ENCODE results near the gene TIMM22. TPM values are rescaled to one million over a fixed set of nuclear protein-coding genes. Genes with fewer than 3 reads are reported as not detected.

Gene TIMM22
- total and polyA plus RNA-seq, 2 donors (not counting 3 experiments of a cell fraction or from before 2014, with no cell fraction given), result 19.0 to 19.6 TPM

DNA sequence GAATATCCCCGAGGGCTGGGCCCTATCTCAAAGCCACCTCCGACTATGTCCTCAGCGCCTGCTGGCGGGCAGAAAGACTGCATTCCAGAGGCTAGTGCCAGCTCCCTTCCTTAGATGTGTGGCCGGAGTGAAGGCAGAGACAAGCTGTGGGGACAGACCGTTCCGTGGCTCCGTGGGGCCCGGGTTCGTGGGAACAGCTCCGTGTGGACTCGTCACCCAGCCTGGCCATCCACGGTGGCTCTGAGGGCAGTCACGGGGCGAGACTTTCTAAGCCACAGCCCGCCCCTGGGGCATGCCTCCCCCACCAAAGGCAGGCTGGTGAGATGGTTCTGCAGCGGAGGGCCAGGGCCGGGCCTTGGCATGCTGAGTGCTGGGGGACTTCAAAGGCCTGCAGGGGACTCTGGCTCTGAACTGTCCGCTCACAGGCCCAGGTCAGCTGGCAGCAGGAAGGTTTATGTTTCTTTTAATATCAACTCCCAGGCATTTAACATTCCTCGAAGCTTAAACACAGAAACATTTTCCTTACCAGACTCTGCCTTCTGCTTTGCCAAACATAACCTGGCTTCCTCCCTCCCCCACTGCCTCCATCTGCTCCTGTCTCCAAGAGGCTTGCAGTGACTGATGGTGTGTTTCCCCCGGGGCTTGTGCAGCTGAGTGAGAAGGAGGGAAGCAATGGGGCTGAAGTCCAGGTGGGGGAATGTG is 50.4 kb downstream of the TIMM22 start:
- BruUV-seq (replicated peaks), result no TSS peak
- dilution Hi-C loops (cut with MboI; ENCODE audit: extremely low pct_ligation_motif_present, low sequenced_read_pairs), result no loop called here
- Histone ChIP-seq H3K4me1 (ENCODE audit: control insufficient read depth, extremely low read depth, insufficient read depth, low read length) (peaks cover 14% of the 10 kb centered on the region), H3K27ac (ENCODE audit: insufficient read depth, low read depth, low read length) (no peak overlapping the region), H3K79me2 (ENCODE audit: control insufficient read depth, insufficient read depth, low read length) (peaks cover 5% of the 10 kb centered on the region), H3K4me3 (replicated peaks in 1 of 3; ENCODE audit: insufficient read depth in 1 of 3, low read depth in 1 of 3, low read length in 3 of 3) (no peak overlapping the region), H3K9me1 (replicated peaks; ENCODE audit: control insufficient read depth, extremely low read depth, insufficient read depth, low read length) (no peaks in the 10 kb centered on the region), H3K36me3 (ENCODE audit: control insufficient read depth in 2 of 2, extremely low read depth in 1 of 2, insufficient read depth in 2 of 2, low read length in 2 of 2) (peaks cover 0 to 2% of the 10 kb centered on the region in 2 experiments), H2AFZ (ENCODE audit: low read depth, low read length) (no peak overlapping the region), H3K9ac (replicated peaks; ENCODE audit: extremely low read depth, insufficient read depth, low read length) (no peak overlapping the region), H3K4me2 (ENCODE audit: insufficient read depth, low read length) (no peak overlapping the region), H3K27me3 (ENCODE audit: control insufficient read depth in 2 of 2, insufficient read depth in 2 of 2, low read length in 2 of 2) (no peaks in the 10 kb centered on the region), H3K9me3 (replicated peaks; ENCODE audit: control insufficient read depth, insufficient read depth, low read length) (no peaks in the 10 kb centered on the region), H4K20me1 (replicated peaks; ENCODE audit: control insufficient read depth, extremely low read depth, insufficient read depth, low read length) (no peaks in the 10 kb centered on the region)
- no peak for FAIRE-seq
- ChIA-PET POLR2A (no interaction called here), CTCF (interaction anchor here (2.3 to 2.5 kb wide), 2 partner anchors 9 to 11 kb away, joined by 15 to 21 read pairs; no protein-coding TSS in a partner anchor)
- intact Hi-C loops (cut with micrococcal nuclease), result no loop called here
- no peak for TF ChIP-seq JUN (IDR thresholded peaks at IDR 0.05; ENCODE audit: borderline replicate concordance, insufficient read depth, insufficient read length, low read depth)
- DNase-seq (ENCODE audit: low read depth, low spot score), result peak; percentile 35

DNA sequence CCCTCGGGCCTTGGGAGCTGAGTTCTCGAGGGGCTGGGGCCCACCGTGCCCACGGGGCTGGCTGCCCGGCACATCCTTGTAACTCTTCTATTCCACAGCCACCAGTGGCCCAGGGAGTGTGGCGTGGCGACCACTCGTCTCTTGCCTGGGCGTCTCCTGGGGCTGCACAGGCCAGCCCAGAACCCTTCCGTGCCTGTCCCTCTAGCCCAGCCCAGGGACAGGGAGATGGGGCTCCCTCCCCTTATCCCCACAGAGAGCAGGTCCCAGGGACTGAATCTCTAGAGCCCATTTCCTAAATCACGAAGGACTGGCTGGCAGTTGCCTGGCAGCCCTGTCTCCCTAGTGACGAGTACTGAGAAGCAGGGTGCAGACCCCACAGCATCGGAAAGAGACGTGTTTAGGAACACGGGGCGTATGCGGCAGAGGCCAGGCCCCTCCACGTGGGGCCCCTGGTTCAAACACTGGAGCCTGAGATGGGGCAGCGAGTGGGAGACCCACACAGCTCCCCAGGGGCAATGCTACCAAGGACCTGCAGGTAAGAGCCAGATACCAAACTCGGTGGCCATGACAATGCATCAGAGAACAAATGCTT is 51.0 kb downstream of the TIMM22 start:
- no peak for DNase-seq (ENCODE audit: low read depth, low spot score)
- no peak overlapping the region for H3K9ac ChIP-seq (replicated peaks; ENCODE audit: extremely low read depth, insufficient read depth, low read length)
- no peaks in the 10 kb centered on the region for H3K79me2 ChIP-seq (ENCODE audit: control insufficient read depth, insufficient read depth, low read length)
- POLR2A ChIA-PET, result no interaction called here
- CTCF ChIA-PET, result interaction anchor here (2.3 to 2.5 kb wide), 2 partner anchors 8 to 10 kb away, joined by 15 to 21 read pairs; no protein-coding TSS in a partner anchor
- TF ChIP-seq, protein P1, sequence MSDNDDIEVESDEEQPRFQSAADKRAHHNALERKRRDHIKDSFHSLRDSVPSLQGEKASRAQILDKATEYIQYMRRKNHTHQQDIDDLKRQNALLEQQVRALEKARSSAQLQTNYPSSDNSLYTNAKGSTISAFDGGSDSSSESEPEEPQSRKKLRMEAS (IDR thresholded peaks at IDR 0.05; ENCODE audit: insufficient read depth, insufficient read length), result no peak
- TF ChIP-seq FOS (IDR thresholded peaks at IDR 0.05; ENCODE audit: borderline replicate concordance, insufficient read depth, low read length) (no peak), MYC (IDR thresholded peaks at IDR 0.05; ENCODE audit: low read depth, low read length) (no peak), EZH2 (IDR thresholded peaks at IDR 0.05; ENCODE audit: borderline replicate concordance, low read depth, low read length, severe bottlenecking) (no peak), POLR2A (IDR thresholded peaks at IDR 0.05; ENCODE audit: low read depth, low read length) (no peak), JUN (IDR thresholded peaks at IDR 0.05; ENCODE audit: borderline replicate concordance, insufficient read depth, insufficient read length, low read depth) (no peak), POLR2AphosphoS5 (IDR thresholded peaks at IDR 0.05; ENCODE audit: insufficient read depth, low read depth, low read length) (no peak), GATA2 (IDR thresholded peaks at IDR 0.05; ENCODE audit: insufficient read depth, insufficient read length, low read depth, low read length) (no peak)
- TF ChIP-seq, protein P2, sequence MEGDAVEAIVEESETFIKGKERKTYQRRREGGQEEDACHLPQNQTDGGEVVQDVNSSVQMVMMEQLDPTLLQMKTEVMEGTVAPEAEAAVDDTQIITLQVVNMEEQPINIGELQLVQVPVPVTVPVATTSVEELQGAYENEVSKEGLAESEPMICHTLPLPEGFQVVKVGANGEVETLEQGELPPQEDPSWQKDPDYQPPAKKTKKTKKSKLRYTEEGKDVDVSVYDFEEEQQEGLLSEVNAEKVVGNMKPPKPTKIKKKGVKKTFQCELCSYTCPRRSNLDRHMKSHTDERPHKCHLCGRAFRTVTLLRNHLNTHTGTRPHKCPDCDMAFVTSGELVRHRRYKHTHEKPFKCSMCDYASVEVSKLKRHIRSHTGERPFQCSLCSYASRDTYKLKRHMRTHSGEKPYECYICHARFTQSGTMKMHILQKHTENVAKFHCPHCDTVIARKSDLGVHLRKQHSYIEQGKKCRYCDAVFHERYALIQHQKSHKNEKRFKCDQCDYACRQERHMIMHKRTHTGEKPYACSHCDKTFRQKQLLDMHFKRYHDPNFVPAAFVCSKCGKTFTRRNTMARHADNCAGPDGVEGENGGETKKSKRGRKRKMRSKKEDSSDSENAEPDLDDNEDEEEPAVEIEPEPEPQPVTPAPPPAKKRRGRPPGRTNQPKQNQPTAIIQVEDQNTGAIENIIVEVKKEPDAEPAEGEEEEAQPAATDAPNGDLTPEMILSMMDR (IDR thresholded peaks at IDR 0.05; ENCODE audit: extremely low read depth in 1 of 2, insufficient read depth in 1 of 2, low read depth in 1 of 2, low read length in 2 of 2), result no peak
- peaks cover 10% of the 10 kb centered on the region for H3K4me1 ChIP-seq (ENCODE audit: control insufficient read depth, extremely low read depth, insufficient read depth, low read length)
- dilution Hi-C loops (cut with MboI; ENCODE audit: extremely low pct_ligation_motif_present, low sequenced_read_pairs) (no loop called here), intact Hi-C loops (cut with micrococcal nuclease) (no loop called here)
- H3K4me2 ChIP-seq (ENCODE audit: insufficient read depth, low read length), result no peak overlapping the region
- no peak overlapping the region for H2AFZ ChIP-seq (ENCODE audit: low read depth, low read length)
- peaks cover 0 to 2% of the 10 kb centered on the region in 2 experiments for H3K36me3 ChIP-seq (ENCODE audit: control insufficient read depth in 2 of 2, extremely low read depth in 1 of 2, insufficient read depth in 2 of 2, low read length in 2 of 2)
- no peak overlapping the region for H3K4me3 ChIP-seq (replicated peaks in 1 of 3; ENCODE audit: insufficient read depth in 1 of 3, low read depth in 1 of 3, low read length in 3 of 3)
- no peaks in the 10 kb centered on the region for H4K20me1 ChIP-seq (replicated peaks; ENCODE audit: control insufficient read depth, extremely low read depth, insufficient read depth, low read length)
- no peaks in the 10 kb centered on the region for H3K9me1 ChIP-seq (replicated peaks; ENCODE audit: control insufficient read depth, extremely low read depth, insufficient read depth, low read length)
- no peaks in the 10 kb centered on the region for H3K9me3 ChIP-seq (replicated peaks; ENCODE audit: control insufficient read depth, insufficient read depth, low read length)
- H3K27ac ChIP-seq (ENCODE audit: insufficient read depth, low read depth, low read length), result no peak overlapping the region
- H3K27me3 ChIP-seq (ENCODE audit: control insufficient read depth in 2 of 2, insufficient read depth in 2 of 2, low read length in 2 of 2), result no peaks in the 10 kb centered on the region
- no TSS peak for BruUV-seq (replicated peaks)
- FAIRE-seq, result no peak
